GM23248 (cell line): Measurements from ENCODE around the gene IGF1R. TPM values are rescaled to one million over a fixed set of nuclear protein-coding genes. Genes with fewer than 3 reads are reported as not detected.

Source experiments
- DNase-seq: peaks from one replicate; pipeline ENCODE4 v3.0.0-alpha.2; 2015
- H2AFZ ChIP-seq: fragments of 200-600 bp; sonication (generic); 2 replicates; pipeline ENCODE4 v1.6.1; 2016; ENCODE audit warnings: antibody characterized with exemption
- H3F3A ChIP-seq: fragments of 200-600 bp; sonication (generic); 2 replicates; pipeline ENCODE4 v1.6.1; 2016; ENCODE audit warnings: mild to moderate bottlenecking, antibody characterized with exemption, mixed run types; ENCODE audit not compliant: insufficient read depth
- H3K27ac ChIP-seq: fragments of 200-600 bp; sonication (generic); 2 replicates; pipeline ENCODE4 v1.5.1; 2016; ENCODE audit warnings: mild to moderate bottlenecking
- H3K27me3 ChIP-seq: fragments of 200-600 bp; sonication (generic); replicated peaks from 2 replicates; pipeline ENCODE4 v1.6.1; 2016; ENCODE audit warnings: mild to moderate bottlenecking; ENCODE audit not compliant: insufficient read depth
- H3K36me3 ChIP-seq: fragments of 200-600 bp; sonication (generic); 2 replicates; pipeline ENCODE4 v1.6.1; 2016; ENCODE audit warnings: low read depth, mild to moderate bottlenecking
- H3K4me1 ChIP-seq: fragments of 200-600 bp; sonication (generic); 2 replicates; pipeline ENCODE4 v1.6.1; 2016; ENCODE audit warnings: mild to moderate bottlenecking; ENCODE audit not compliant: insufficient read depth
- H3K4me2 ChIP-seq: fragments of 200-600 bp; sonication (generic); one replicate; pipeline ENCODE4 v1.6.1; 2016; ENCODE audit warnings: mild to moderate bottlenecking; ENCODE audit not compliant: unreplicated experiment
- H3K4me3 ChIP-seq: fragments of 200-600 bp; sonication (generic); 2 replicates; pipeline ENCODE4 v1.5.1; 2016; ENCODE audit warnings: mild to moderate bottlenecking
- H3K79me2 ChIP-seq: fragments of 200-600 bp; sonication (generic); 2 replicates; pipeline ENCODE4 v1.6.1; 2016; ENCODE audit warnings: mild to moderate bottlenecking; ENCODE audit not compliant: insufficient read depth
- H3K9ac ChIP-seq: fragments of 200-600 bp; sonication (generic); 2 replicates; pipeline ENCODE4 v1.6.1; 2016; ENCODE audit warnings: mild to moderate bottlenecking
- H3K9me2 ChIP-seq: fragments of 200-600 bp; sonication (generic); 2 replicates; pipeline ENCODE4 v1.6.1; 2016; ENCODE audit warnings: mixed run types, mild to moderate bottlenecking, moderate library complexity; ENCODE audit not compliant: insufficient read depth
- H3K9me3 ChIP-seq: fragments of 200-600 bp; sonication (generic); one replicate; pipeline ENCODE4 v1.6.1; 2017; ENCODE audit warnings: low read depth
- H4K20me1 ChIP-seq: fragments of 200-600 bp; sonication (generic); 2 replicates; pipeline ENCODE4 v1.6.0; 2016; ENCODE audit not compliant: insufficient read depth
- EZH2 ChIP-seq: fragments of 200-600 bp; sonication (generic); IDR thresholded peaks from 2 replicates; pipeline ENCODE4 v1.6.1; 2018; ENCODE audit warnings: antibody characterized with exemption, mild to moderate bottlenecking; ENCODE audit not compliant: insufficient read depth, poor library complexity, severe bottlenecking
- EZH2phosphoT487 ChIP-seq: fragments of 200-600 bp; sonication (generic); IDR thresholded peaks from 2 replicates; pipeline ENCODE4 v1.6.1; 2018; ENCODE audit warnings: antibody characterized with exemption, moderate library complexity, mild to moderate bottlenecking, low read depth; ENCODE audit not compliant: insufficient read depth
- WGBS, 2 experiments: methylation state at CpG; one replicate each; pipeline ENCODE4 v1.1.6; 2015 to 2017; ENCODE audit warnings: low lambda C conversion rate in 2 of 2, low coverage in 1 of 2; ENCODE audit errors: missing lambda C conversion rate in 2 of 2; 5-methylcytosine and 5-hydroxymethylcytosine counted together
- in situ Hi-C: fragments of 300-500 bp; cut with MboI; formaldehyde crosslinking; loops from 2 replicates; pipeline ENCODE4 v1.15.0; 2020
- polyA plus RNA-seq: library from polyadenylated mRNA; unstranded; fragments of >200 nt; fragmentation: Nextera tagmentation; extraction: Ambion mirVana; gene quantifications from 2 replicates; pipeline ENCODE4 v1.2.1, GENCODE V29; 2016
- total RNA-seq: library from RNA; depleted of rRNA; stranded (reverse); fragments of >200 nt; shearing (Covaris generic); gene quantifications from 2 replicates; pipeline ENCODE4 v1.2.3, GENCODE V29; 2014

Gene IGF1R
- total and polyA plus RNA-seq, 2 experiments from 2014 or later, result 22.0 to 48.6 TPM

DNA sequence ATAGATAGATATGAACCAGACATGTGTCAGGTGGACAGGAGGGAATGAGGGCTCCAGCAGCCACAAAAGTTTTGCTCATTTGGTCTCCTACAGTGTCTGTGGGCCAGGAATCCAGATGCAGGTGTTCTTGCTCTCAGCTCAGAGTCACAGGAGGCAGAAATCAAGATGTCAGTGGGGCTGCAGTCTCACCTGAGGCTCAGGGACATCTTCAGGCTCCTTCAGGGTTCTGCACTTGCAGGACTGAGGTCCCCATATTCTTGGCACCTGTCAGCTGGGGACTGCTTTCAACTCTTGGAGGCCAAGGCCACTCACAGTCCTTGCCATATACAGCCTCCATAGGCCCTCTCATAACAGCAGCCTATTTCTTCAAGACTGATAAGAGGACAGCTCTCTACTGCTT, 301.9 kb downstream of the IGF1R start:
- TF ChIP-seq EZH2phosphoT487 (no peak), EZH2 (no peak)
- in situ Hi-C loops, result no loop called here
- peaks cover 26% of the 10 kb centered on the region; the same call in 1 of the 2 replicates for H3K36me3 ChIP-seq

DNA sequence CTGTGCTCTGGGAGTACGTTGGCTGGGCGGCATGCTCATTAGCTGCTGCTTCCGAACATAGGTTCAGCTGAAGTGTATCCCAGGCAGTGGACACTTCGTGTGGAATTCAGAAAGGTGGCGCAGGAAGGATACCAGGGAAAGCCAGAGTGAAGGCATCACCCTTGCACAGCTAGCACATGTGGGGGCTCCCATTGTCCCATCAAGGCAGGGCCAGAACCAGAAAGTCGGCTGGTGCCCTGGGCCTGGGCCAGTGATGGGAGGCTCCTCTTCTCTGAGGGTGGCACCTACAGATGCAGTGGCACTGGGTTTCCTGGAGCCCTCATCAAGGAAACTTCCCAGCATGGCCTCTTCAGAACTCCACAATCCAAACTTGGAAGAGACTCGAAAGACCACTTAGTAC, 302.7 kb downstream of the IGF1R start:
- no peaks in the 10 kb centered on the region for H3K9me3 ChIP-seq
- H3F3A ChIP-seq, result peaks cover 12% of the 10 kb centered on the region; the same call in 1 of the 2 replicates
- no peak for DNase-seq
- no peaks in the 10 kb centered on the region for H3K79me2 ChIP-seq
- no peak overlapping the region for H3K4me2 ChIP-seq
- no peak overlapping the region for H2AFZ ChIP-seq
- H3K36me3 ChIP-seq, result peaks cover 22% of the 10 kb centered on the region; the same call in 1 of the 2 replicates
- 92 to 94% methylated on average over 7 of the region's 7 CpGs for WGBS, 2 experiments
- no peaks in the 10 kb centered on the region for H4K20me1 ChIP-seq
- peaks cover 13% of the 10 kb centered on the region for H3K4me1 ChIP-seq
- H3K9me2 ChIP-seq, result no peaks in the 10 kb centered on the region
- no peak overlapping the region for H3K27ac ChIP-seq
- no peaks in the 10 kb centered on the region for H3K27me3 ChIP-seq
- in situ Hi-C loops, result no loop called here
- no peak overlapping the region for H3K4me3 ChIP-seq
- H3K9ac ChIP-seq, result no peak overlapping the region
- TF ChIP-seq EZH2, result no peak
- TF ChIP-seq EZH2phosphoT487, result no peak

More for the DNA sequence above, 301.9 kb downstream of the IGF1R start:
- Histone ChIP-seq H3K4me3 (no peak overlapping the region), H3K9ac (no peak overlapping the region), H3K9me2 (no peaks in the 10 kb centered on the region), H3K27me3 (no peaks in the 10 kb centered on the region), H3K9me3 (no peaks in the 10 kb centered on the region), H3K79me2 (no peaks in the 10 kb centered on the region), H3K4me2 (no peak overlapping the region), H3F3A (peaks cover 12% of the 10 kb centered on the region; the same call in 1 of the 2 replicates), H2AFZ (no peak overlapping the region), H3K27ac (no peak overlapping the region), H3K4me1 (peaks cover 12% of the 10 kb centered on the region), H4K20me1 (no peaks in the 10 kb centered on the region)
- DNase-seq, result no peak

DNA sequence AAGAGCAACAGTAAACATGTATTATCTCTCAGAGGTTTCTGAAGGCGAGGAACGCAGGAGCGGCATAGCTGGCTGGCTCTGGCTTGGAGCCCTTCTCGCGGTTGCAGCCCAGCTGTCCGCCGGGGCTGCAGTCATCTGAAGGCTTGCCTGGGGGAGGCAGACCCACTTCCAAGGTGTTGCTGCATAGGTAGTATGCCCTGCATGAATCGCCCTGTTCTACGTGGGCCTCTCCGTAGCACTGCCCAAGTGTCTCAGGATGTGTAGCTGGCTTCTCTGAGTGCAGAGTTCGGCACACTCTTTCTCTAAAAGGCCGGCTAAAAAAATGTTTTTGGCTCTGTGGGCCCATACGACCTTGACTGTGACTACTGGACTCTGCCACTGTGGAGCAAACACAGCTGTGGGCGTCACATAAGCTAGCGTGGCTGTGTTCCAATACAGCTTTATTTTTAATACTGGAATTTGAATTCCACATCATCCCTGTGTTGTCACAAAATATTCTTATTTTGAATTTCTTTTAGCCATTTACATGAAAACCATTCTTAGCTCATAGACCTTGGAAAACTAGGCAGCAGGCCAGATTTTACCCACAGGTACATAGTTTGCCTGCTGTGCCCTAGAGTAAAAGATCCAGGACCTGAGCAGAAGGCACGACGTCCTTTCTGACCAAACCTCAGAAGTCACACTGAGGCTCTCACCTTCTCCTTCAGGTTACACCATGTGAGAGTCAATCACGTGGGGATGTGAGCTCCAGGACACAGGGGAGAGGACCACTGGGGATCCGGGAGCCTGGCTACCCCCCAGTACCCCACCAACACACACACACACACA, 303.4 kb downstream of the IGF1R start:
- Histone ChIP-seq H3K27ac (no peak overlapping the region), H3K9me3 (no peaks in the 10 kb centered on the region), H3K4me1 (peaks cover 13% of the 10 kb centered on the region), H2AFZ (no peak overlapping the region), H3K27me3 (no peaks in the 10 kb centered on the region), H3K9me2 (no peaks in the 10 kb centered on the region), H3F3A (peaks cover 12% of the 10 kb centered on the region; the same call in 1 of the 2 replicates), H3K79me2 (no peaks in the 10 kb centered on the region), H4K20me1 (no peaks in the 10 kb centered on the region), H3K4me3 (no peak overlapping the region), H3K9ac (no peak overlapping the region), H3K36me3 (peaks cover 22% of the 10 kb centered on the region; the same call in 1 of the 2 replicates), H3K4me2 (no peak overlapping the region)
- 88 to 92% methylated on average over 19 of the region's 19 CpGs for WGBS, 2 experiments
- in situ Hi-C loops, result no loop called here
- DNase-seq, result no peak
- TF ChIP-seq EZH2phosphoT487 (no peak), EZH2 (no peak)

DNA sequence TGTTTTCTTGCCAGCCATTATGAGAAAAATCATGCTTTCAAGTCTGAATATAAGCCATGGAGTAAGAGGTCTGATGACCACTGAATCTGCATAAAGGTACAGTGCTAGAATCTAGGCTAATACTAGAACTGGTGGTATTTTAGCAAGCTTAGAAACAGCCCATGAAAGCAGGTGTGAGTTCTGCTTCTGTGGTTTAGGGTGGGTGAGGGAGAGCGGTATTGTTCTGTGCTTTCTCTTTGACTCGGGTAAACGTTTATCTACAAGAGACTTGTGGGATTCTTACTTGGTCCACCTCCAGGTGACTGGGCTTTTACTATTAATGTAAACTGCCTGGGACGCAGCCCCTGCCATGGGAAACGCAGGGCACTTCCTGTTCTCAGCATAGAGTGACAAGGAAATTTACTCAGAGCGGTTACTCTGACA, 304.1 kb downstream of the IGF1R start:
- no peaks in the 10 kb centered on the region for H3K9me2 ChIP-seq
- in situ Hi-C loops, result no loop called here
- H3K27ac ChIP-seq, result no peak overlapping the region
- WGBS, 2 experiments, result 93% methylated on average over 6 of the region's 6 CpGs
- H2AFZ ChIP-seq, result no peak overlapping the region
- H3K27me3 ChIP-seq, result no peaks in the 10 kb centered on the region
- peaks cover 26% of the 10 kb centered on the region; the same call in 1 of the 2 replicates for H3K36me3 ChIP-seq
- no peaks in the 10 kb centered on the region for H3K79me2 ChIP-seq
- no peaks in the 10 kb centered on the region for H3K9me3 ChIP-seq
- peaks cover 13% of the 10 kb centered on the region for H3K4me1 ChIP-seq
- H3K9ac ChIP-seq, result no peak overlapping the region
- no peak for DNase-seq
- no peak overlapping the region for H3K4me2 ChIP-seq
- peaks cover 12% of the 10 kb centered on the region; the same call in 1 of the 2 replicates for H3F3A ChIP-seq
- TF ChIP-seq EZH2phosphoT487 (no peak), EZH2 (no peak)
- H3K4me3 ChIP-seq, result no peak overlapping the region
- H4K20me1 ChIP-seq, result no peaks in the 10 kb centered on the region
